GM11168 (cell line): ENCODE data around the gene VPS13D.
"Not testable (repeated sequence)": the region's sequence is repeated elsewhere in the genome, so short reads cannot be mapped to it uniquely, and the experiment has no call there.

ENCODE experiments used
- in situ Hi-C: fragments of 300-500 bp; cut with MboI; formaldehyde crosslinking; loops from one replicate; pipeline ENCODE4 v1.12.0; 2022; ENCODE audit warnings: low sequenced_read_pairs; ENCODE audit not compliant: unreplicated experiment

Gene VPS13D

GRCh38 chr1:12458571-12458970 is 228.7 kb downstream of the VPS13D start:
- in situ Hi-C loops, result no loop called here

- in situ Hi-C loops, result no loop called here
Observed at GRCh38 chr1:12460121-12460520, 230.3 kb downstream of the VPS13D start.

- in situ Hi-C loops, result no loop called here
Observed at GRCh38 chr1:12460911-12461621, 231.2 kb downstream of the VPS13D start.

- in situ Hi-C loops, result no loop called here
Observed at GRCh38 chr1:12461754-12462153, 231.9 kb downstream of the VPS13D start.

GRCh38 chr1:12462586-12462985 is 232.8 kb downstream of the VPS13D start:
- in situ Hi-C loops, result no loop called here

GRCh38 chr1:12464045-12464461 is 234.2 kb downstream of the VPS13D start:
- in situ Hi-C loops, result no loop called here

- in situ Hi-C loops, result no loop called here
Observed at GRCh38 chr1:12464598-12465056, 234.8 kb downstream of the VPS13D start.

- in situ Hi-C loops, result no loop called here
Observed at GRCh38 chr1:12465126-12465525, 235.3 kb downstream of the VPS13D start.

GRCh38 chr1:12466816-12467215 is 237.0 kb downstream of the VPS13D start:
- in situ Hi-C loops, result no loop called here

GRCh38 chr1:12467570-12468286 is 237.9 kb downstream of the VPS13D start:
- in situ Hi-C loops, result no loop called here

GRCh38 chr1:12468323-12468722 is 238.5 kb downstream of the VPS13D start:
- in situ Hi-C loops, result no loop called here

GRCh38 chr1:12469493-12469892 is 239.7 kb downstream of the VPS13D start:
- in situ Hi-C loops, result no loop called here

GRCh38 chr1:12469990-12470389 is 240.2 kb downstream of the VPS13D start:
- in situ Hi-C loops, result no loop called here

GRCh38 chr1:12470916-12471315 is 241.1 kb downstream of the VPS13D start:
- in situ Hi-C loops, result not testable (repeated sequence)

GRCh38 chr1:12472156-12472797 is 242.4 kb downstream of the VPS13D start:
- in situ Hi-C loops, result no loop called here

GRCh38 chr1:12472798-12473551 is 243.1 kb downstream of the VPS13D start:
- in situ Hi-C loops, result no loop called here

GRCh38 chr1:12473596-12474362 is 243.9 kb downstream of the VPS13D start:
- in situ Hi-C loops, result no loop called here

GRCh38 chr1:12475101-12475500 is 245.3 kb downstream of the VPS13D start:
- in situ Hi-C loops, result no loop called here

- in situ Hi-C loops, result no loop called here
Observed at GRCh38 chr1:12475530-12475934, 245.7 kb downstream of the VPS13D start.

GRCh38 chr1:12475947-12476346 is 246.1 kb downstream of the VPS13D start:
- in situ Hi-C loops, result no loop called here
